Testis (tissue), 3 donors: ENCODE data around the gene GNB5. TPM values are rescaled to one million over a fixed set of nuclear protein-coding genes. Genes with fewer than 3 reads are reported as not detected.

ENCODE experiments used
- DNase-seq: peaks from one replicate; pipeline ENCODE4 v3.0.0-alpha.2; 2019
- H3K27ac ChIP-seq, 2 donors: fragments of 200-600 bp; sonication (generic); one replicate each; pipeline ENCODE4 v1.5.1; 2019
- H3K27me3 ChIP-seq: fragments of 200-600 bp; sonication (generic); one replicate; pipeline ENCODE4 v1.5.1; 2019
- H3K36me3 ChIP-seq: fragments of 200-600 bp; sonication (generic); one replicate; pipeline ENCODE4 v1.5.1; 2017; ENCODE audit warnings: low read depth; ENCODE audit errors: missing control alignments
- H3K4me1 ChIP-seq: fragments of 200-600 bp; sonication (generic); one replicate; pipeline ENCODE4 v1.5.1; 2019
- H3K4me3 ChIP-seq, 2 donors: fragments of 200-600 bp; sonication (generic); one replicate each; pipeline ENCODE4 v1.5.1; 2017 to 2019
- H3K9me3 ChIP-seq: fragments of 200-600 bp; sonication (generic); one replicate; pipeline ENCODE4 v1.5.1; 2017
- CTCF ChIP-seq, 3 experiments: fragments of 450-650 bp in 2 of 3; fragments of 200-600 bp in 1 of 3; sonication (generic) in 1 of 3; IDR thresholded peaks; one replicate each; pipeline ENCODE4 v1.5.1; 2016 to 2019; ENCODE audit warnings: antibody characterized with exemption in 3 of 3, mild to moderate bottlenecking in 2 of 3, moderate library complexity in 1 of 3
- POLR2A ChIP-seq: fragments of 450-650 bp; IDR thresholded peaks from one replicate; pipeline ENCODE4 v1.6.1; 2017; ENCODE audit warnings: antibody characterized with exemption, mild to moderate bottlenecking, moderate library complexity
- WGBS, 2 donors: methylation state at CpG; one replicate each; pipeline ENCODE4 v1.1.5; 2018; 5-methylcytosine and 5-hydroxymethylcytosine counted together
- intact Hi-C: fragments of 100-400 bp; cut with DNase I; formaldehyde crosslinking; loops from one replicate; pipeline ENCODE4 v1.15.1; 2023; ENCODE audit warnings: low total_unique reads
- polyA plus RNA-seq: library from polyadenylated mRNA; stranded (reverse); fragments of 350-450 nt; fragmentation: Illumina TruSeq; extraction: RNeasy Lipid Tissue Mini Kit (QIAGEN cat#74804); gene quantifications from one replicate; pipeline ENCODE4 v1.2.3, GENCODE V29; 2014; ENCODE audit warnings: low read depth, low replicate concordance; ENCODE audit not compliant: insufficient read depth
- total RNA-seq, 2 donors: library from RNA; depleted of rRNA; stranded (reverse); fragments of >200 nt; gene quantifications; one replicate each; pipeline ENCODE4 v1.2.3, GENCODE V29; 2016

Gene GNB5
- total and polyA plus RNA-seq, 3 donors from 2014 or later: 37.1 to 82.3 (median 65.4) TPM

- intact Hi-C loops: no loop called here
- WGBS, 2 donors: 88 to 92% methylated on average over 9 to 12 of the region's 12 CpGs
- no peak for DNase-seq
Observed at GRCh38 chr15:52153900-52154895, 37.0 kb downstream of the GNB5 start.

GRCh38 chr15:52151353-52151752 is 39.8 kb downstream of the GNB5 start:
- H3K4me1 ChIP-seq: peaks cover 7% of the 10 kb centered on the region
- no peaks in the 10 kb centered on the region for H3K9me3 ChIP-seq
- H3K4me3 ChIP-seq: no peak overlapping the region
- no peak for TF ChIP-seq POLR2A
- TF ChIP-seq CTCF (IDR thresholded peaks at IDR 0.05): no peak
- H3K36me3 ChIP-seq: no peaks in the 10 kb centered on the region
- H3K27me3 ChIP-seq: no peaks in the 10 kb centered on the region
- intact Hi-C loops: no loop called here
- H3K27ac ChIP-seq: no peak overlapping the region
- DNase-seq: no peak
- 65 to 78% methylated on average over 4 of the region's 4 CpGs for WGBS, 2 donors

More at GRCh38 chr15:52153900-52154895, 37.0 kb downstream of the GNB5 start:
- Histone ChIP-seq H3K4me1 (peaks cover 15% of the 10 kb centered on the region), H3K27me3 (no peaks in the 10 kb centered on the region), H3K4me3 (no peak overlapping the region), H3K36me3 (no peaks in the 10 kb centered on the region), H3K9me3 (no peaks in the 10 kb centered on the region), H3K27ac (no peak overlapping the region)
- TF ChIP-seq CTCF (IDR thresholded peaks at IDR 0.05) (no peak), POLR2A (no peak)

GRCh38 chr15:52150871-52151270 is 40.3 kb downstream of the GNB5 start:
- no peak for DNase-seq
- Histone ChIP-seq H3K27me3 (no peaks in the 10 kb centered on the region), H3K9me3 (no peaks in the 10 kb centered on the region), H3K36me3 (no peaks in the 10 kb centered on the region), H3K4me3 (no peak overlapping the region), H3K4me1 (peaks cover 4% of the 10 kb centered on the region), H3K27ac (no peak overlapping the region)
- no peak for TF ChIP-seq POLR2A
- intact Hi-C loops: no loop called here
- WGBS, 2 donors: 81 to 98% methylated on average over 3 to 4 of the region's 4 CpGs

- intact Hi-C loops: no loop called here
- Histone ChIP-seq H3K36me3 (no peaks in the 10 kb centered on the region), H3K4me1 (no peaks in the 10 kb centered on the region), H3K4me3 (no peak overlapping the region), H3K9me3 (no peaks in the 10 kb centered on the region), H3K27ac (no peak overlapping the region), H3K27me3 (no peaks in the 10 kb centered on the region)
- 86 to 96% methylated on average over 8 to 9 of the region's 9 CpGs for WGBS, 2 donors
- no peak for DNase-seq
- TF ChIP-seq POLR2A (no peak), CTCF (IDR thresholded peaks at IDR 0.05) (no peak)
Observed at GRCh38 chr15:52150043-52150825, 41.0 kb downstream of the GNB5 start.

GRCh38 chr15:52148403-52148802 is 42.8 kb downstream of the GNB5 start:
- H3K9me3 ChIP-seq: no peaks in the 10 kb centered on the region
- intact Hi-C loops: no loop called here
- H3K36me3 ChIP-seq: no peaks in the 10 kb centered on the region
- no peak overlapping the region for H3K27ac ChIP-seq
- TF ChIP-seq POLR2A (no peak), CTCF (IDR thresholded peaks at IDR 0.05) (no peak)
- no peaks in the 10 kb centered on the region for H3K27me3 ChIP-seq
- WGBS, 2 donors: 94 to 97% methylated on average over 5 of the region's 5 CpGs
- H3K4me3 ChIP-seq: no peak overlapping the region
- no peak for DNase-seq
- no peaks in the 10 kb centered on the region for H3K4me1 ChIP-seq
